Measurements from ENCODE around the gene CCDC9B.

- TF ChIP-seq CTCF (IDR thresholded peaks at IDR 0.05; ENCODE audit: low read depth, low read length, poor library complexity, severe bottlenecking), result no peak
- TF ChIP-seq EZH2phosphoT487 (IDR thresholded peaks at IDR 0.05; ENCODE audit: borderline replicate concordance, low read length), result no peak
Measured at GRCh38 chr15:40287505-40287904, 53.2 kb downstream of the CCDC9B start.
